ENCODE results near the gene DYSF. TPM values are rescaled to one million over a fixed set of nuclear protein-coding genes. Genes with fewer than 3 reads are reported as not detected.

Gene DYSF
- total RNA-seq, 1 experiment from 2014 or later, result 3.7 TPM

GRCh38 chr2:71702071-71702970 lies 249.0 kb downstream of the DYSF start:
- DNase-seq (ENCODE audit: low read depth), result no peak

GRCh38 chr2:71702971-71703898 lies 249.9 kb downstream of the DYSF start:
- DNase-seq (ENCODE audit: low read depth), result no peak

DNA sequence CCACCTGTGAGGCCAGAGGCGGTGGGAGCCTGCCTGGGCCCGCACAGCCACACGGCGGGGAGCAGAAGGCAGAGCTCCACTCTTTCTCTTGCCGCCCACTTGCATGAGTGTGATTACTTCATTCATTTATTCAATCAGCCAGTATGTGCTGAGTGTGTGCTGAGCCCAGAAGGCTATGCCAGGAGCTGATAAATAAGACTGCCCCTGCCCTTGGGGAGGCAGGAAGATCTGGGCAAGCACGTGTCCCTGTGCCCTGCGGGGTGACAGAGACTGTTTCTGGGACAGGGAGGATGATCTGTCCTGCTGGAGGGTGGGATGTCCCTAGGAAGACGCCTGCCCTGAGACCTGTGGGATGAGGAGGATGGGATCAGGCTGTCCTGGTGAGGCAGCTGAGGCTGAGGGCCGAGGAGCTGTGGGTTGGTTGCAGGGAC lies 250.8 kb downstream of the DYSF start:
- no peak for DNase-seq (ENCODE audit: low read depth)

- DNase-seq (ENCODE audit: low read depth), result no peak
Observed at GRCh38 chr2:71704688-71705087, 251.3 kb downstream of the DYSF start.

DNA sequence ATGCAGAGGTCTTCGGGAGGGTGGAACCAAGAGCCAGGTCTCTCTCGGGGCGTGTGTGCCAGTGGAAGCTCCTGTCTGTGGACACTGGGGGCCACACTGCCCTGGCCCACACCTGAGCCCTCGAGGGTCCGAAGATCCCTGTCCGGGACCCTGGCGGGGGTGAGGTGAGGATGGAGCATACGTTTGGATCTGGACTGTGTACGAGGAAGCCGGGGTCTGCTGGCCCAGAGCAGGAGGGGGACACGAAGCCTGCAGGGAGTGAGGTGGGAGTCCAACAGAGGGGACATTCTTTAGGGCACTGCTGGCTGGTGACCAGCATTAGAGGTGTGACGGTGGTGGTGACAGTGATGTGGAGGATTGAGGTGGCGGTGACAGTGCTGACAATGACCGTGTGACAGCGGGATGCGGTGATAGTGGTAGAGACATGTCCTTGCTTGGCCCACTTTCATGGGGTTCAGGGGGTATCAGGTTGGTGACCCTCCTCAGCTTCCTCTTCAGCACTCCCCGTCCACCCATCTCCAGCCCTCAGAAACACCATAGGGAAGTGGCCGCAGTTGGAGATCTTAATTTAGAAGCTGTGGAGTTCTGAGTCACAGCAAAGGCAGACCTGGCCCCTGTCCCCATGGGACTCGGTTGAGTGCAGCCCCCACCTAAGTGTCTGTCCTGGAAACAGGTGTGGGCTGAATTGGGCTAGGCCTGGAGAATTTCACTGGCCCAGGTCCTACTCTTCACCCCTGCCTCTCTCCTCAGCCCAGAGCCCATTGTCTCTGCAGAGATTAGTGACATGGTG lies 252.0 kb downstream of the DYSF start:
- DNase-seq (ENCODE audit: low read depth), result no peak

- no peak for DNase-seq (ENCODE audit: low read depth)
Observed at GRCh38 chr2:71706121-71706520, 252.8 kb downstream of the DYSF start.

- DNase-seq (ENCODE audit: low read depth), result no peak
Observed at GRCh38 chr2:71706836-71707235, 253.5 kb downstream of the DYSF start.

- DNase-seq (ENCODE audit: low read depth), result no peak
Observed at GRCh38 chr2:71710367-71711132, 257.2 kb downstream of the DYSF start.

GRCh38 chr2:71711133-71711855 lies 257.9 kb downstream of the DYSF start:
- DNase-seq (ENCODE audit: low read depth), result peak; percentile 76

DNA sequence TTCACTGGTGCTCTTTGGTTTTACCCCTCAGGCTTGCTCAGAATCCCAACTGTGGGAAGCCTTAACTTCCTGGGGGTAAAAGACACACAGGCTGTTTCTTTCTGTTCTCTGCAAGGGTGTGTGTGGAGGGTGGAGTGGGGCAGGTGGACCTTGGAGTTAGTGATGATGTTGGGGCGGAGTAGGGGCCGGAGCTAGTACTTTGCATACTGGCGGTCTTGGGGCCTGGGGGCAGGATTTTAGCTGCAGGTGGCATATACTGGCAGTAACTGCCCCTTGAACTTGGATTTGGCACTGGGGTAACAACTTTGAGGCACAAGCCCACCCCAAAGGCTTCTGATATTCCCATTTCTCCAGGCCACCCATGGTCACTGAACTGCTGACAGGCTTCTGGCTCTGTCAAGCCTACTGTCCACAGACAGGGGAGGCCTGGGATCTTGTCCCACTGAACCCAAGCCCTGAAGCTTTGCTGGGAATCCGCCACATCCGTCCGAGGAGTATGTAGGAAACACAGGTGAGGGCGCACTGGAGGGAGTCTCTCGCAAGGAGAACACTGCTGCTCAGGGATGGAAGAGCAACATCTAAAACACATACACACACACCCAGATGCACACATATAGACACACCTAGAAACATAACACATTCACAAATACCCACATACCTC lies 258.9 kb downstream of the DYSF start:
- no peak for DNase-seq (ENCODE audit: low read depth)

DNA sequence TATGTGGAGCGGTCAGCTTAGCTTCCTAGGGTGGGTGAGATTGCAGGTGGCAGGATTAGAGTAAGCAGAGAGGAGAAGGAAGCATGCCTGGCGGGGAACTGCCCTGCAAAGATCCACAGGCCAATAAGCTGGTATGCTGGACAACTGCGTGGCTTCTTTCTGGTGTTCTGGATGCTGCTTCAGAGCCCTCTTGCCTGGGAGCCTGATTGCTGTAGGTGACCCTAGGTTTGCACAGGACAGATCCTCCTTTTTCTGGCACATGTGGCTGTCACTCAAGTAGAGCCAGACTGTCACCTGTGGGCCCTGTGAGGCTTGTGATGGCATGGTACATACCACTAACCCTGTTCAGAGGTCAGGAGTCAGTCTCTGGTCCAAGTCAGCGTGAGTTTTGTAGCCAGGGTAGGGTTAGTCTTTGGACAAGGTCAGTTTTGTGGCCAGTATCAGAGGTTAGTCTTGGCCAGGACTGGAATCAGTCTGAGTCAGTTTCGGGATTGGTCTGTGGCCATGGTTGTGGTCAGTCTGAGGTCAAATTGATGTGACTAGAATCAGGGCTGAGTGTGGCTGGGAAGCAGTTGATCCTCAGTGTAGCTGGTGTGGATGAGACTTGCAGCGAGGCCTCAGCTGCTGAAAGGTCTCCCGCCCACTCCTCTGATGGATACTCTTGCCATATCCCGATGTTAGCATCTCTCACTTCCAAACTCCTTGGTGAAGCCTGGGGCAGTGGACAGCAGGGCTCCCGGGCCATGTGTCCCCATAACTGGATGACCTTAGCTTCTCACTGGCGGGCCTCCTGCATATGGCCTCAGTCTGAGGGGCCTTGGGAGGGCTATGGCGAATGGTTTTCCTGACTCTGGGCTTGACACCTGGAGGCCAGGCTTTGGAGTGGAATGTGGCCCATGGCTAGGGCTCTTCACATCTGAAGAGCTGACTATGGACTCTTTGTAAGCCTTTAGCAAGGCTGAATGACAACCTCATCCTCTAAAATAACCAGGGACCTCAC lies 260.5 kb downstream of the DYSF start:
- DNase-seq (ENCODE audit: low read depth), result no peak

- DNase-seq (ENCODE audit: low read depth), result no peak
Observed at GRCh38 chr2:71714601-71715240, 261.4 kb downstream of the DYSF start.

DNA sequence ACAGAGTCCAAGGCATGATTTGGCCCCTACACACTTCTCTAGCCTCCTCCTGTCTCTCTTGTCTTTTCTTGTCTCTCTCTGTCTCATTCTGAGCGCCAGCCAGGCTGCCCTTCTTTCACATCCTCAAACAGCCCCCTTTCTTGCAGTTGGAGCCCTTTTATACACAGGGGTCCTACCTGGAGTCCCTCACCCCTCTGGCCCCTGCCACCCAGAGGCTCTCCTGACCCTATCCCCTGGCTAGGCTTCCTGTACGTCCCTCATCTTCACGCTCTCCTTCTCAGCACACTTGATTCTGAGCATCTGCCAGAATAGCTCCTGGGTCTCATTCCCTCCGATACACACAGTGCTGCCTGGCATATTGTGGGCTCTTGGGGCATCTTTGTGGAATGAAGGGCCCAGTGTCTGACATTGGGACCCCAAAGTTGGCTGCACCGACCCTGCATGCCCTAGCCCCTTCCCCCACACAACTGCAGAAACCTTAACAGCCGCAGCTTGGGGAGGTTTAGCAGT lies 261.9 kb downstream of the DYSF start:
- DNase-seq (ENCODE audit: low read depth), result no peak

- no peak for DNase-seq (ENCODE audit: low read depth)
Observed at GRCh38 chr2:71715951-71716696, 262.8 kb downstream of the DYSF start.

- DNase-seq (ENCODE audit: low read depth), result peak; percentile 67
Observed at GRCh38 chr2:71716697-71717624, 263.6 kb downstream of the DYSF start.
